HEK293 (cell line): Measurements from ENCODE around the gene DCUN1D3.

Source experiments
- CTCF ChIA-PET: fragments of 350-600 bp; formaldehyde crosslinking; extraction: SDS; loops from one replicate; lab custom pipeline; 2021; ENCODE audit warnings: antibody characterized with exemption; lab: Yijun Ruan, JAX
- POLR2A ChIA-PET: fragments of 300-600 bp; formaldehyde crosslinking; extraction: SDS; loops from one replicate; lab custom pipeline; 2020; ENCODE audit warnings: antibody characterized with exemption, inconsistent platforms; lab: Yijun Ruan, JAX
- H3K27ac ChIP-seq: fragments of 200-500 bp; sonication (Bioruptor generic); 2 replicates; pipeline ENCODE4 v1.5.1; 2014; ENCODE audit warnings: low read depth, low read length, control low read depth, inconsistent platforms; ENCODE audit errors: extremely low read depth
- H3K36me3 ChIP-seq, 2 experiments: fragments of 200-500 bp in 1 of 2; sonication (Bioruptor generic) in 1 of 2; 1 replicate in 1 of 2; 2 replicates in 1 of 2; pipeline ENCODE4 v1.5.1; 2014 to 2017; ENCODE audit warnings: inconsistent platforms in 2 of 2, low read length in 2 of 2; ENCODE audit not compliant: control insufficient read depth in 2 of 2, insufficient read depth in 1 of 2
- H3K4me1 ChIP-seq: fragments of 200-500 bp; sonication (Bioruptor generic); 2 replicates; pipeline ENCODE4 v1.5.1; 2014; ENCODE audit warnings: mild to moderate bottlenecking, low read length, inconsistent platforms; ENCODE audit not compliant: control insufficient read depth, insufficient read depth
- H3K4me3 ChIP-seq: 2 replicates; pipeline ENCODE4 v1.5.1; 2011; ENCODE audit warnings: low read depth, mild to moderate bottlenecking, control low read depth, low read length, moderate library complexity
- H3K9me3 ChIP-seq: fragments of 200-500 bp; sonication (Bioruptor generic); 2 replicates; pipeline ENCODE4 v1.5.1; 2014; ENCODE audit warnings: low read depth, low read length, inconsistent platforms; ENCODE audit not compliant: control insufficient read depth, insufficient read depth
- MEIS1 ChIP-seq: sonication (generic); formaldehyde crosslinking; IDR thresholded peaks from 2 replicates; pipeline ENCODE4 v1.8.1; 2022; ENCODE audit warnings: missing genetic modification reagents, mild to moderate bottlenecking, borderline replicate concordance
- PBX3 ChIP-seq: sonication (generic); formaldehyde crosslinking; IDR thresholded peaks from 2 replicates; pipeline ENCODE4 v1.8.1; 2022; ENCODE audit warnings: mild to moderate bottlenecking, moderate library complexity, missing genetic modification reagents
- RBAK ChIP-seq: fragments of 450-650 bp; formaldehyde crosslinking; IDR thresholded peaks from 2 replicates; pipeline ENCODE4 v1.5.1; 2016; ENCODE audit warnings: missing biosample characterization, missing genetic modification characterization
- SP3 ChIP-seq: fragments of 450-650 bp; formaldehyde crosslinking; IDR thresholded peaks from 2 replicates; pipeline ENCODE4 v1.5.1; 2016; ENCODE audit warnings: missing biosample characterization, missing genetic modification characterization
- ZBTB17 ChIP-seq: fragments of 450-650 bp; formaldehyde crosslinking; IDR thresholded peaks from 2 replicates; pipeline ENCODE4 v1.5.1; 2016; ENCODE audit warnings: missing biosample characterization, missing genetic modification characterization
- ZNF121 ChIP-seq: fragments of 450-650 bp; formaldehyde crosslinking; IDR thresholded peaks from 2 replicates; pipeline ENCODE4 v1.5.1; 2016; ENCODE audit warnings: missing biosample characterization, missing genetic modification characterization
- ZNF133 ChIP-seq: fragments of 450-650 bp; formaldehyde crosslinking; IDR thresholded peaks from 2 replicates; pipeline ENCODE4 v1.5.1; 2016; ENCODE audit warnings: missing biosample characterization, missing genetic modification characterization
- ZNF138 ChIP-seq: fragments of 450-650 bp; formaldehyde crosslinking; IDR thresholded peaks from 2 replicates; pipeline ENCODE4 v1.5.1; 2016; ENCODE audit warnings: missing biosample characterization, missing genetic modification characterization, borderline replicate concordance
- ZNF341 ChIP-seq: fragments of 450-650 bp; formaldehyde crosslinking; IDR thresholded peaks from 2 replicates; pipeline ENCODE4; 2016; ENCODE audit warnings: low read depth, missing biosample characterization, missing genetic modification characterization
- ZNF362 ChIP-seq: fragments of 450-650 bp; formaldehyde crosslinking; IDR thresholded peaks from 2 replicates; pipeline ENCODE4 v1.5.1; 2016; ENCODE audit warnings: missing biosample characterization, missing genetic modification characterization
- ZNF449 ChIP-seq: fragments of 450-650 bp; formaldehyde crosslinking; IDR thresholded peaks from 2 replicates; pipeline ENCODE4 v1.5.1; 2017; ENCODE audit warnings: missing biosample characterization, mild to moderate bottlenecking, missing genetic modification characterization, moderate library complexity
- ZNF530 ChIP-seq: fragments of 450-650 bp; formaldehyde crosslinking; IDR thresholded peaks from 2 replicates; pipeline ENCODE4 v1.5.1; 2016; ENCODE audit warnings: low read depth, missing biosample characterization, missing genetic modification characterization
- ZNF561 ChIP-seq: fragments of 450-650 bp; IDR thresholded peaks from 2 replicates; pipeline ENCODE4 v1.5.1; 2018; ENCODE audit warnings: missing biosample characterization, missing genetic modification characterization, borderline replicate concordance
- ZNF571 ChIP-seq: fragments of 450-650 bp; formaldehyde crosslinking; IDR thresholded peaks from 2 replicates; pipeline ENCODE4 v1.5.0; 2017; ENCODE audit warnings: missing biosample characterization, missing genetic modification characterization
- ZNF639 ChIP-seq: fragments of 450-650 bp; formaldehyde crosslinking; IDR thresholded peaks from 2 replicates; pipeline ENCODE4 v1.5.1; 2016; ENCODE audit warnings: missing biosample characterization, missing genetic modification characterization
- ZNF777 ChIP-seq: fragments of 450-650 bp; formaldehyde crosslinking; IDR thresholded peaks from 2 replicates; pipeline ENCODE4 v1.5.1; 2017; ENCODE audit warnings: missing biosample characterization, missing genetic modification characterization, borderline replicate concordance
- ZSCAN4 ChIP-seq: fragments of 450-650 bp; formaldehyde crosslinking; IDR thresholded peaks from 2 replicates; pipeline ENCODE4 v1.5.1; 2017; ENCODE audit warnings: missing biosample characterization, missing genetic modification characterization

Gene DCUN1D3

GRCh38 chr16:20860361-20860760 is 39.8 kb downstream of the DCUN1D3 start (continued):
- no peak for TF ChIP-seq PBX3 (CRISPR knock-in tag)
- no peak for TF ChIP-seq RBAK (tag by site-specific recombination)
- no peak for TF ChIP-seq ZNF121 (tag by site-specific recombination)

- Histone ChIP-seq H3K36me3 (peaks cover 0 to 38% of the 10 kb centered on the region in 2 experiments; a peak in 1 of 3 replicates), H3K27ac (no peak overlapping the region), H3K4me3 (no peak overlapping the region), H3K4me1 (no peaks in the 10 kb centered on the region), H3K9me3 (no peaks in the 10 kb centered on the region)
- ChIA-PET CTCF (no interaction called here), POLR2A (no interaction called here)
- TF ChIP-seq ZNF639 (tag by site-specific recombination) (no peak), ZNF341 (no peak), ZBTB17 (tag by site-specific recombination) (no peak), SP3 (tag by site-specific recombination) (no peak), ZNF133 (no peak), ZNF561 (no peak), ZNF138 (tag by site-specific recombination) (no peak), ZNF449 (no peak), ZNF777 (tag by site-specific recombination) (no peak), ZSCAN4 (tag by site-specific recombination) (no peak), ZNF530 (no peak)
These were observed 40.5 kb downstream of the DCUN1D3 start for GRCh38 chr16:20859699-20860098.

- Histone ChIP-seq H3K4me1 (no peaks in the 10 kb centered on the region), H3K27ac (no peak overlapping the region), H3K9me3 (no peaks in the 10 kb centered on the region), H3K36me3 (peaks cover 0 to 42% of the 10 kb centered on the region in 2 experiments; a peak in 1 of 3 replicates), H3K4me3 (no peak overlapping the region)
- CTCF ChIA-PET: no interaction called here
- TF ChIP-seq MEIS1 (CRISPR knock-in tag) (no peak), ZNF571 (tag by site-specific recombination) (no peak), ZNF362 (tag by site-specific recombination) (peak; percentile 79)
- POLR2A ChIA-PET: no interaction called here
These were observed 40.9 kb downstream of the DCUN1D3 start for GRCh38 chr16:20859229-20859628.
